Astrocyte (in vitro differentiated cells and primary cell): Measurements from ENCODE around the gene ORAI2. TPM values are rescaled to one million over a fixed set of nuclear protein-coding genes. Genes with fewer than 3 reads are reported as not detected.
"Not testable (repeated sequence)": the region's sequence is repeated elsewhere in the genome, so short reads cannot be mapped to it uniquely, and the experiment has no call there.

Source experiments
- DNase-seq: peaks from one replicate; pipeline ENCODE4 v3.0.0-alpha.2; 2010; ENCODE audit warnings: low read depth
- FAIRE-seq: peaks from 2 replicates; lab custom pipeline; 2011; peaks lifted over from hg19 to GRCh38; lab: Jason Lieb, UNC
- H2AFZ ChIP-seq: 2 replicates; pipeline ENCODE4 v1.6.0; 2012; ENCODE audit warnings: low read depth, low read length, inconsistent platforms
- H3K27ac ChIP-seq: 2 replicates; pipeline ENCODE4 v1.5.1; 2011; ENCODE audit warnings: low read depth, low read length, inconsistent platforms
- H3K27me3 ChIP-seq: 2 replicates; pipeline ENCODE4 v1.6.0; 2011; ENCODE audit warnings: low read length, inconsistent platforms; ENCODE audit not compliant: insufficient read depth
- H3K36me3 ChIP-seq: 2 replicates; pipeline ENCODE4 v1.5.1; 2011; ENCODE audit warnings: low read length, inconsistent platforms; ENCODE audit not compliant: insufficient read depth
- H3K4me1 ChIP-seq: 2 replicates; pipeline ENCODE4 v1.5.1; 2011; ENCODE audit warnings: low read length, inconsistent platforms; ENCODE audit not compliant: insufficient read depth
- H3K4me2 ChIP-seq: 2 replicates; pipeline ENCODE4 v1.6.0; 2012; ENCODE audit warnings: low read length, inconsistent platforms
- H3K4me3 ChIP-seq: 2 replicates; pipeline ENCODE4 v1.5.1; 2011; ENCODE audit warnings: low read depth, mild to moderate bottlenecking, low read length, inconsistent platforms; ENCODE audit not compliant: insufficient read depth
- H3K79me2 ChIP-seq: 2 replicates; pipeline ENCODE4 v1.6.0; 2012; ENCODE audit warnings: mild to moderate bottlenecking, low read length, inconsistent platforms; ENCODE audit not compliant: insufficient read depth
- H3K9ac ChIP-seq: 2 replicates; pipeline ENCODE4 v1.6.0; 2012; ENCODE audit warnings: mild to moderate bottlenecking, low read length, inconsistent platforms
- H3K9me3 ChIP-seq: 2 replicates; pipeline ENCODE4 v1.5.1; 2012; ENCODE audit warnings: low read depth, mild to moderate bottlenecking, low read length, inconsistent platforms; ENCODE audit not compliant: insufficient read depth
- H4K20me1 ChIP-seq: 2 replicates; pipeline ENCODE4 v1.6.0; 2012; ENCODE audit warnings: low read length, inconsistent platforms; ENCODE audit not compliant: insufficient read depth
- H3K27ac Mint-ChIP-seq: one replicate; pipeline ENCODE4 v1.8.0; 2021; ENCODE audit warnings: mild to moderate bottlenecking, mixed read lengths; ENCODE audit not compliant: unreplicated experiment
- H3K27me3 Mint-ChIP-seq: one replicate; pipeline ENCODE4 v1.8.0; 2021; ENCODE audit warnings: low read depth, mixed read lengths; ENCODE audit not compliant: unreplicated experiment
- H3K36me3 Mint-ChIP-seq: one replicate; pipeline ENCODE4 v1.8.0; 2021; ENCODE audit warnings: low read depth, mixed read lengths; ENCODE audit not compliant: unreplicated experiment
- H3K4me1 Mint-ChIP-seq: one replicate; pipeline ENCODE4 v1.8.0; 2021; ENCODE audit warnings: low read depth, mixed read lengths; ENCODE audit not compliant: unreplicated experiment
- H3K4me3 Mint-ChIP-seq: one replicate; pipeline ENCODE4 v1.8.0; 2021; ENCODE audit warnings: mild to moderate bottlenecking, moderate library complexity, mixed read lengths; ENCODE audit not compliant: unreplicated experiment
- H3K9me3 Mint-ChIP-seq: one replicate; pipeline ENCODE4 v1.8.0; 2021; ENCODE audit warnings: mild to moderate bottlenecking, mixed read lengths; ENCODE audit not compliant: unreplicated experiment
- CTCF ChIP-seq: IDR thresholded peaks from 2 replicates; pipeline ENCODE4 v1.5.1; 2011; ENCODE audit warnings: low read depth, mild to moderate bottlenecking, inconsistent platforms, low read length, moderate library complexity; ENCODE audit not compliant: insufficient read depth
- total RNA-seq: library from RNA; stranded (reverse); gene quantifications from 2 replicates; pipeline ENCODE4 v1.2.1, GENCODE V29; 2021

The ORAI2 gene
- total RNA-seq, 1 donor from 2014 or later, result 64.4 TPM

GRCh38 chr7:102478314-102479208 is 45.2 kb downstream of the ORAI2 start, which contains the start of gene POLR2J:
TSS of gene POLR2J (minus strand) at chr7:102478922. CDS start at chr7:102478860, 62 bp downstream.
- not testable (repeated sequence) for H3K9me3 Mint-ChIP-seq
- peak within 1 kb of the TSS; percentile 46 for H3K9ac ChIP-seq

GRCh38 chr7:102479209-102479584 is 45.8 kb downstream of the ORAI2 start:
- not testable (repeated sequence) for FAIRE-seq, H3K4me3 Mint-ChIP-seq, H3K27me3 Mint-ChIP-seq

More at GRCh38 chr7:102478314-102479208, 45.2 kb downstream of the ORAI2 start, which contains the start of gene POLR2J:
- not testable (repeated sequence) for H2AFZ ChIP-seq, H3K4me1 ChIP-seq, H3K9me3 ChIP-seq, H3K4me1 Mint-ChIP-seq, H3K27ac ChIP-seq, H3K36me3 Mint-ChIP-seq, H4K20me1 ChIP-seq, FAIRE-seq, H3K79me2 ChIP-seq, H3K27me3 ChIP-seq, H3K27me3 Mint-ChIP-seq, H3K36me3 ChIP-seq
- Mint-ChIP-seq H3K4me3 (peak within 1 kb of the TSS; percentile 86), H3K27ac (peak within 1 kb of the TSS; percentile 80)
- Histone ChIP-seq H3K4me3 (peak within 1 kb of the TSS; percentile 28), H3K4me2 (peak within 1 kb of the TSS; percentile 52)
- peak; percentile 27 for DNase-seq

GRCh38 chr7:102479982-102480637 is 46.7 kb downstream of the ORAI2 start:
- not testable (repeated sequence) for H3K4me3 Mint-ChIP-seq, H3K9me3 Mint-ChIP-seq, H3K27ac ChIP-seq, H4K20me1 ChIP-seq, H3K9me3 ChIP-seq, H3K4me2 ChIP-seq, H3K4me3 ChIP-seq, H3K4me1 ChIP-seq, H3K79me2 ChIP-seq, DNase-seq, H3K27me3 Mint-ChIP-seq, H3K27me3 ChIP-seq, FAIRE-seq, H3K27ac Mint-ChIP-seq, H2AFZ ChIP-seq, H3K36me3 Mint-ChIP-seq, H3K9ac ChIP-seq, H3K36me3 ChIP-seq, H3K4me1 Mint-ChIP-seq
- TF ChIP-seq CTCF, result peak; percentile 30

More at GRCh38 chr7:102479209-102479584, 45.8 kb downstream of the ORAI2 start:
- H3K27ac ChIP-seq, H3K36me3 Mint-ChIP-seq, H2AFZ ChIP-seq, H3K79me2 ChIP-seq, H3K27ac Mint-ChIP-seq, H3K27me3 ChIP-seq, H4K20me1 ChIP-seq, H3K9ac ChIP-seq, H3K4me2 ChIP-seq, H3K4me1 ChIP-seq, H3K4me3 ChIP-seq, H3K9me3 Mint-ChIP-seq, H3K36me3 ChIP-seq, H3K9me3 ChIP-seq, H3K4me1 Mint-ChIP-seq, DNase-seq: not testable (repeated sequence)

- not testable (repeated sequence) for H3K4me3 ChIP-seq, H3K36me3 ChIP-seq, H3K4me1 ChIP-seq, H3K27ac Mint-ChIP-seq, H3K9me3 Mint-ChIP-seq, H3K4me3 Mint-ChIP-seq, H3K36me3 Mint-ChIP-seq, FAIRE-seq, H3K27me3 Mint-ChIP-seq, H3K27me3 ChIP-seq, DNase-seq, H3K27ac ChIP-seq, H3K4me1 Mint-ChIP-seq, H3K9ac ChIP-seq, H4K20me1 ChIP-seq, H2AFZ ChIP-seq, H3K79me2 ChIP-seq, H3K9me3 ChIP-seq, H3K4me2 ChIP-seq
Observed at GRCh38 chr7:102481962-102482361, 48.6 kb downstream of the ORAI2 start.

- H3K4me3 ChIP-seq, FAIRE-seq, H4K20me1 ChIP-seq: not testable (repeated sequence)
Observed at GRCh38 chr7:102484317-102484716, 50.9 kb downstream of the ORAI2 start.

More at GRCh38 chr7:102484317-102484716, 50.9 kb downstream of the ORAI2 start:
- not testable (repeated sequence) for H3K4me2 ChIP-seq, H2AFZ ChIP-seq, DNase-seq, H3K4me1 Mint-ChIP-seq, H3K27me3 ChIP-seq, H3K4me1 ChIP-seq, H3K9me3 ChIP-seq, H3K9ac ChIP-seq, H3K27me3 Mint-ChIP-seq, H3K36me3 Mint-ChIP-seq, H3K9me3 Mint-ChIP-seq, H3K27ac ChIP-seq, H3K4me3 Mint-ChIP-seq, H3K27ac Mint-ChIP-seq, H3K79me2 ChIP-seq, H3K36me3 ChIP-seq
